GM12873 (cell line): ENCODE data around the gene ID1.
A peak's percentile ranks its signal among the peaks of the same experiment; 100 is the strongest.

Experiments
- TF ChIP-seq, protein P1 (sequence below): IDR thresholded peaks from 2 replicates; pipeline ENCODE4 v1.5.1; 2012; ENCODE audit warnings: low read depth, mild to moderate bottlenecking, moderate library complexity, low read length, control low read depth; ENCODE audit not compliant: insufficient read depth; ENCODE audit errors: missing control alignments

Gene ID1

DNA sequence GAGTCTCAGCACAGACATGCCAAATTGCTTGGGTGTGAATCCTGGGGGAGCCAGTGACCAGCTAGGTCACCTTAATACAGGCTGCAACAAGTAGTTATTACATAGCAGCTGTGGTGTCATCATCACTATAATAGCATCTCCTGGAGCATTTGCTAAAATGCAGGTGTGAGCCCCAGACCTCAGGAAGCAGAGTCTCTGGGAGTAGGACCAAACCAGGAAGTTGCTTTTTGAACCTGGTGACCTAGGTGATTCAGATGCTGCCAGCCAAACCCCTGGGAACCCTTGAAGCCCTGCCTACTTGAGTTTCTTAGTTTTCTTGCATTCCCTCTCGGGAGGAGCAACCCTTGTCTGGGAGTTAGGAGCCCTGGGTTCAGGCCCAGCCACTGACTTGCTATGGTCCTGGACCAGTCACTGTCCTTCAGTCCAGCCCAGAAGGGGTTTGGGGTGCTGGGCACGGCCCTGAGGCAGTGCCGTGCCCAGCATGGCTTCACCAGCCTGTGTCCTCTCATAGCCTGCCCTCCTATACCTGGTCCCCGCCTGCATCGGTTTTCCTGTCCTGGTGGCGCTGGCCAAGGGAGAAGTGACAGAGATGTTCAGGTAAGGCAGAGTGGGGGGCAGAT lies 39.3 kb upstream of the ID1 start:
- TF ChIP-seq, protein P1, sequence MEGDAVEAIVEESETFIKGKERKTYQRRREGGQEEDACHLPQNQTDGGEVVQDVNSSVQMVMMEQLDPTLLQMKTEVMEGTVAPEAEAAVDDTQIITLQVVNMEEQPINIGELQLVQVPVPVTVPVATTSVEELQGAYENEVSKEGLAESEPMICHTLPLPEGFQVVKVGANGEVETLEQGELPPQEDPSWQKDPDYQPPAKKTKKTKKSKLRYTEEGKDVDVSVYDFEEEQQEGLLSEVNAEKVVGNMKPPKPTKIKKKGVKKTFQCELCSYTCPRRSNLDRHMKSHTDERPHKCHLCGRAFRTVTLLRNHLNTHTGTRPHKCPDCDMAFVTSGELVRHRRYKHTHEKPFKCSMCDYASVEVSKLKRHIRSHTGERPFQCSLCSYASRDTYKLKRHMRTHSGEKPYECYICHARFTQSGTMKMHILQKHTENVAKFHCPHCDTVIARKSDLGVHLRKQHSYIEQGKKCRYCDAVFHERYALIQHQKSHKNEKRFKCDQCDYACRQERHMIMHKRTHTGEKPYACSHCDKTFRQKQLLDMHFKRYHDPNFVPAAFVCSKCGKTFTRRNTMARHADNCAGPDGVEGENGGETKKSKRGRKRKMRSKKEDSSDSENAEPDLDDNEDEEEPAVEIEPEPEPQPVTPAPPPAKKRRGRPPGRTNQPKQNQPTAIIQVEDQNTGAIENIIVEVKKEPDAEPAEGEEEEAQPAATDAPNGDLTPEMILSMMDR = no peak

DNA sequence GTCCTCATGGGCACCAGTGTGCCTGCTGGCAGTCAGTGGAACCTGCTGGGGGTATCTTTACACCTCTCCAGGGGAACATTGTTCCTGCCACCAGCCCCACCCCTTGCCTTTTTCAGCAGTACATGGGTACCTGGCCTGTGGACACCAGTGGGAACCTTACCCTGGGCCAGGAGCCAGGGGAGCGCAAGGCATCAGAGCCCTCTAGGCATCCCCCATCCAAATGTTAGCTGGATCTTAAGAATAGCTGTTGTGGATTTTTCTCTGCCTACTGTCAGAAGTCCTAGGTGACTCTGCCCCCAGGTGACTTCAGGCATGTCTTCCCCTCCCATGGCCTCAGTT lies 38.8 kb upstream of the ID1 start:
- TF ChIP-seq, protein P1 = no peak

DNA sequence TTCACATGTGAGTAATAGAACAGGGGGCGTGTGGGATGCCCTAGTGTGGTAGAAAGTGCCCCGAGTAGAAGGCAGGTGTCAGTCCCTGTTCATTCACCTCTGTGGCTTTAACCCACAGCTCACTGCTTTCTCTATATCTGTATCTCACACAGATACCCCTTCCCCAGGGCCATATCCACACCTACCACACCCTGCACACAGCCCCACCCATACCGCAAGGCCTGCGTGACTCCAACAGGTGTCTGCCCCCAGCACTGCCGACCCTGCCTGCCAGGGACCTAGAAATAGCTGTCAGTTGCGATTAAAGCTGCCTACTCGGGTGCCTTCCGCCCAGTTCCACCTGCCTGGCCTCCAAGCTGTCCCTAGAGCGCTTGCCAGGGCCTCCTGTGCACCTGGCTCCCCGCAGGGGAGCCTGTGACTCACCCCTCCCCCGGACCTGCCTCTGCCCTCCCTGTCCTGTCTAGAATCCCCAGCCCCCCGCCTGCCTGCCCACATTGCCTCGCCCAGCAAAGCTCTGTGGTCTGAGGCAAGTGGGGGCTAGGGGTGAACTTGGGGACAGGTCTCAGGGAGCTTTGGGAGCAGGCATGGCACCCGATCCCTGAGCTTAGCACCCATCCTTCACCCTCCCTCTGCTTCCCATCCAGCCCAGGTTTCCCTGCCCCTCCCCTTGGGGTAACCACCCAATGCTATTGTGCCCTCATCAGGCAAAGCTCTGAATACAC lies 38.3 kb upstream of the ID1 start:
- TF ChIP-seq, protein P1 = no peak

DNA sequence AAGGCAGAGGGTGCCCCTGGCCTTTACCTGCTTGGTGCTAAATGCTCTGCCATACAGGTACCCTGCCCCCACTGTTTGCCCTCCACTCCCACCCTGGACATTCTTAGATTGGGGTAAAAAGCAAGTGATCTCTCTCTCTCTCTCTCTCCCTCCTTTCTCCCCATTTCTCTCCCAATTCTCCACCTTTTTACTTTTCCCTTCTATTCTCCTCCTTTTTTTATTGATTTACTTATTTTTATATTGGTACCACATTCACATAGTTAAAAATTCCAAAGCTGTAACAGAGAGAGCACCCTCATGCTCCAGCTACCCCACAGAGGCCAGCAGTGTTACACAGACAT lies 37.7 kb upstream of the ID1 start:
- TF ChIP-seq, protein P1 = no peak

DNA sequence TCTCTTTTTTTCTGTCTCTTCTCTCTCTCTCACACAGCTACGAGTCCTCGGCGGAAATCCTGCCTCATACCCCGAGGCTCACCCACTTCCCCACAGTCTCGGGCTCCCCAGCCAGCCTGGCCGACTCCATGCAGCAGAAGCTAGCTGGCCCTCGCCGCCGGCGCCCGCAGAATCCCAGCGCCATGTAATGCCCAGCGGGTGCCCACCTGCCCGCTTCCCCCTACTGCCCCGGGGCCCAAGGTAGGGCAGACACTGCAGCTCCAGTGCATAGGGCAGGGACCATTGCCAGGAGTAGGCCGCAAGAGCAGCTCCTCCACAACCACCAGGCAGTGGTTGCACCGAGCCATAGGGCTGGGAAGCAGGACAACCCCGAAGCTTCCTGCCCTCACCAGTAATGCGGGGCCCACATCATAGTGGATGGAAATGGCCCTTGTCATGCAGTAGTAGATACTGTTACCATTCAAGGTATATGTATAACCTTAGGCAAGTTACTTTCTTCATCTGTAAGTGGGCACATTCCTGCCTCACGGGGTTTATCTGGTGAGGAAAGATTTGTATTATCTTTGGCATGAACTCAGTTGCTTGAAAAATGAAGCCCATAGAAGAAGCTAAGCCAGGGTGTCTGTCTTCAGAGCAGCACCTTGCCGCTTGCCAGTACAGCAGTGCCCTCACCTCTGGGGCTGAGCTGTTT lies 36.9 kb upstream of the ID1 start:
- TF ChIP-seq, protein P1 = no peak

DNA sequence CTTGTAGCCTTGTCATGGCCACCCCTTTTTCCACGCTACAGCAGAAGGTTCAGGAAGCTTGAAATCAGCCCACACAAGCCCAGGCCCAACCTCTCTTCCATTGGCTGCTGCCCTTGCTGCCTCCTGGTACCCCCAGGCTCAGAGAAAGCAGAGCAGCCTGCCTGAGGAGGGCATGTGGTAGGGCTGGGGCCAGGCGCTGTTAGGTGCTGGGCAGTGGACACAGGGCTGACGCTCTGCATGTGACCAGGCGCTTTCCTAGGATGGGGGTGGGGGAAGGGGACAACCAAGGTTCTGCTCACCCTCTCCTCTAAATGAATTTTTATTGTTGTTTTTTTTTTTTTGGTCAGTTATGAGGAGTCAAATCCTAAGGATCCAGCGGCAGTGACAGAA lies 36.3 kb upstream of the ID1 start:
- TF ChIP-seq, protein P1 = no peak

DNA sequence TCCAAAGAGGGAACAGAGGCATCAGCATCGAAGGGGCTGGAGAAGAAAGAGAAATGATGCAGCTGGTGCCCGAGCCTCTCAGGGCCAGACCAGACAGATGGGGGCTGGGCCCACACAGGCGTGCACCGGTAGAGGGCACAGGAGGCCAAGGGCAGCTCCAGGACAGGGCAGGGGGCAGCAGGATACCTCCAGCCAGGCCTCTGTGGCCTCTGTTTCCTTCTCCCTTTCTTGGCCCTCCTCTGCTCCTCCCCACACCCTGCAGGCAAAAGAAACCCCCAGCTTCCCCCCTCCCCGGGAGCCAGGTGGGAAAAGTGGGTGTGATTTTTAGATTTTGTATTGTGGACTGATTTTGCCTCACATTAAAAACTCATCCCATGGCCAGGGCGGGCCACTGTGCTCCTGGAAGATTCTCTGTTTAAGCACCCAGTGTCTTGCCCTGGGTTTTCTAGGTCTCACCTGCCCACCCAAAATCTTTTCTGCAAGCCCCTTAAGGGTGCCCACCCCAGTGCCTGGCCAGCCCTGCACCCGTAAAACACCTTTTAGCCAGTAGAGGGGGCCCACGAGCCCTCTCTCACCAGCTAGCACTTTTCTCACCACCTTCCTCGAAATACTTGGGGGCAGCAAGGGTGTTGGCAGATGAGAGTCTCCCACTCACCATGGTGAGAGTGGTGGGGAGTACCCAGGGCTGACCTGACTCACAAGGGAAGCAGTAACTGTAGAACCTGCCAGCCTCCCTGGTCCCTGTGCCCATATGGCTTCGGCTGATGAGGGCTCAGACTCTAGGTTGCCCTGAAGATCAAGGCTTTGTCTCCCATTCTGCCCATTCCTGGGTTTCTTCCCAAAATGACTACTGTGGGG lies 35.7 kb upstream of the ID1 start:
- TF ChIP-seq, protein P1 = peak; percentile 87
